Gastrocnemius medialis (tissue), 4 donors: Measurements from ENCODE around the gene DBT.

Source experiments
- POLR2A ChIP-seq, 2 donors: fragments of 450-650 bp; IDR thresholded peaks; one replicate each; pipeline ENCODE4 v1.6.1; 2017; ENCODE audit warnings: antibody characterized with exemption in 2 of 2, mild to moderate bottlenecking in 2 of 2, moderate library complexity in 2 of 2
- TF ChIP-seq, protein P1 (sequence below), 5 experiments: fragments of 450-650 bp in 3 of 5; fragments of 200-600 bp in 2 of 5; sonication (generic) in 2 of 5; IDR thresholded peaks in 4 of 5; conservative IDR thresholded peaks in 1 of 5; 1 replicate in 4 of 5; 2 replicates in 1 of 5; pipeline ENCODE4 v1.5.1; 2016 to 2019; ENCODE audit warnings: antibody characterized with exemption in 5 of 5, mild to moderate bottlenecking in 3 of 5, moderate library complexity in 3 of 5

DNA sequence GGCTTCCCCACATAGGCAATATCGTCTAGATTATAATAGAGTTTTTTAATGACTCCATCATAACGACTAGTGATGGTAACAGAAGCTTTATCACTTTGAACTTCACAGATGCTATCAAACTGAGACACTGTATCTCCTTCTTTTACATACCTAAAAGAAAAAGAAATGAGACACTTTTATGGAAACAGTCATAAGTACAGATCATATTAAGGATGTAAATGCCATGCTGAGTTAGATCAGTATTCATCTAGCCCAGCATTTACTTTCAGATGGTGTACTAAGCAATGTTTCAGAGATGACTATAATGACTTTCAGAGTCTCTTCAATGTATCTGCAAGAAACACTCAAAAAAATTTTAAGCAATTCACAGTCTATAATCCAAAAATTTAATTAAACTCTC is 18.9 kb downstream of the DBT start:
- no peak for TF ChIP-seq POLR2A (IDR thresholded peaks at IDR 0.05)
- TF ChIP-seq, protein P1, sequence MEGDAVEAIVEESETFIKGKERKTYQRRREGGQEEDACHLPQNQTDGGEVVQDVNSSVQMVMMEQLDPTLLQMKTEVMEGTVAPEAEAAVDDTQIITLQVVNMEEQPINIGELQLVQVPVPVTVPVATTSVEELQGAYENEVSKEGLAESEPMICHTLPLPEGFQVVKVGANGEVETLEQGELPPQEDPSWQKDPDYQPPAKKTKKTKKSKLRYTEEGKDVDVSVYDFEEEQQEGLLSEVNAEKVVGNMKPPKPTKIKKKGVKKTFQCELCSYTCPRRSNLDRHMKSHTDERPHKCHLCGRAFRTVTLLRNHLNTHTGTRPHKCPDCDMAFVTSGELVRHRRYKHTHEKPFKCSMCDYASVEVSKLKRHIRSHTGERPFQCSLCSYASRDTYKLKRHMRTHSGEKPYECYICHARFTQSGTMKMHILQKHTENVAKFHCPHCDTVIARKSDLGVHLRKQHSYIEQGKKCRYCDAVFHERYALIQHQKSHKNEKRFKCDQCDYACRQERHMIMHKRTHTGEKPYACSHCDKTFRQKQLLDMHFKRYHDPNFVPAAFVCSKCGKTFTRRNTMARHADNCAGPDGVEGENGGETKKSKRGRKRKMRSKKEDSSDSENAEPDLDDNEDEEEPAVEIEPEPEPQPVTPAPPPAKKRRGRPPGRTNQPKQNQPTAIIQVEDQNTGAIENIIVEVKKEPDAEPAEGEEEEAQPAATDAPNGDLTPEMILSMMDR (IDR thresholded peaks at IDR 0.05 in 4 of 5, conservative IDR thresholded peaks at IDR 0.05 in 1 of 5) = no peak
